ENCODE results near the gene KLHL29. TPM values are rescaled to one million over a fixed set of nuclear protein-coding genes. Genes with fewer than 3 reads are reported as not detected.

KLHL29 gene
- total and polyA plus RNA-seq, 2 donors (not counting 3 experiments of a cell fraction or from before 2014, with no cell fraction given): 4.6 to 12.7 TPM

DNA sequence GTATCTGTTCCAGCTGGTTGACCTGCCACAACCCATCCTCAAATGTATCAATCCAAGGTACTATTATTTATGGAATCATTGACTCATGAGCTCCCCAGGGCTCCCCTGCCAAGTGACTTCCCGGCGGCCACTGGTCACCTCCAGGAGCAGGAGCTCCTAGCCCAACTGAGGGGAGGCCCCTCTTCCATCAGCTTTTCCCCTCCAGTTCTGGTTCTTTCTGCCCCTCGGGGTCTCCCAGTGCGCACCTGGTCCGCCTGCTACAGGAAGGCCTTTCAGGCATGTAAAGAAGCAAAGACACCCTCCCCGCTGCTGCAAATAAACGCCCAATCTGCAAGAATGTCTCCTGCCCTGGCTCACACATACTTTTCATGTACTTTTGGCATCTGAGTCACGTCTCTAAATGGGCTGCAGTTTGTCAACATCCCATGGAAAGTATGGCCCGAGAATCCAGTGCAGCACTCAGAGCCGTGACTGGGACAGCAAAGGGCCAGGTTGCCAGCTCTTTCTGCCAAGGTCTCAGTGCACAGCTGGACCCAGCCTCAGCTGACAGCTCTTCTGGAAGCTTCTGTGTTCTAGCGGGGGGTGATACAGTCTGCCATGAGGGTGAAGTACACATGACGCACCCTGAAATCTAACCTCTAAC is 41.4 kb downstream of the KLHL29 start:
- dilution Hi-C loops (cut with MboI; ENCODE audit: extremely low pct_ligation_motif_present, low sequenced_read_pairs): no loop called here
- Histone ChIP-seq H3K9me3 (replicated peaks; ENCODE audit: control insufficient read depth, insufficient read depth, low read length) (no peaks in the 10 kb centered on the region), H2AFZ (ENCODE audit: low read depth, low read length) (no peak overlapping the region), H3K36me3 (ENCODE audit: control insufficient read depth in 2 of 2, extremely low read depth in 1 of 2, insufficient read depth in 2 of 2, low read length in 2 of 2) (no peaks in the 10 kb centered on the region), H3K4me3 (replicated peaks in 1 of 3; ENCODE audit: insufficient read depth in 1 of 3, low read depth in 1 of 3, low read length in 3 of 3) (no peak overlapping the region), H3K79me2 (ENCODE audit: control insufficient read depth, insufficient read depth, low read length) (no peaks in the 10 kb centered on the region), H3K9me1 (replicated peaks; ENCODE audit: control insufficient read depth, extremely low read depth, insufficient read depth, low read length) (no peaks in the 10 kb centered on the region), H3K27me3 (ENCODE audit: control insufficient read depth in 2 of 2, insufficient read depth in 2 of 2, low read length in 2 of 2) (no peaks in the 10 kb centered on the region), H3K4me1 (ENCODE audit: control insufficient read depth, extremely low read depth, insufficient read depth, low read length) (no peaks in the 10 kb centered on the region), H3K9ac (replicated peaks; ENCODE audit: extremely low read depth, insufficient read depth, low read length) (no peak overlapping the region), H3K27ac (ENCODE audit: insufficient read depth, low read depth, low read length) (no peak overlapping the region), H4K20me1 (replicated peaks; ENCODE audit: control insufficient read depth, extremely low read depth, insufficient read depth, low read length) (no peaks in the 10 kb centered on the region), H3K4me2 (ENCODE audit: insufficient read depth, low read length) (no peak overlapping the region)
- CTCF ChIA-PET: interaction anchor here (1.0 to 1.7 kb wide), 2 partner anchors 9 to 22 kb away, joined by 3 to 4 read pairs; no protein-coding TSS in a partner anchor
- TF ChIP-seq, protein P1, sequence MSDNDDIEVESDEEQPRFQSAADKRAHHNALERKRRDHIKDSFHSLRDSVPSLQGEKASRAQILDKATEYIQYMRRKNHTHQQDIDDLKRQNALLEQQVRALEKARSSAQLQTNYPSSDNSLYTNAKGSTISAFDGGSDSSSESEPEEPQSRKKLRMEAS (IDR thresholded peaks at IDR 0.05; ENCODE audit: insufficient read depth, insufficient read length): no peak
- no peak for TF ChIP-seq EZH2 (IDR thresholded peaks at IDR 0.05; ENCODE audit: borderline replicate concordance, low read depth, low read length, severe bottlenecking)
- no peak for TF ChIP-seq POLR2A (IDR thresholded peaks at IDR 0.05; ENCODE audit: low read depth, low read length)
- TF ChIP-seq JUN (IDR thresholded peaks at IDR 0.05; ENCODE audit: borderline replicate concordance, insufficient read depth, insufficient read length, low read depth): no peak
- TF ChIP-seq MYC (IDR thresholded peaks at IDR 0.05; ENCODE audit: low read depth, low read length): no peak
- TF ChIP-seq POLR2AphosphoS5 (IDR thresholded peaks at IDR 0.05; ENCODE audit: insufficient read depth, low read depth, low read length): no peak
- no peak for TF ChIP-seq GATA2 (IDR thresholded peaks at IDR 0.05; ENCODE audit: insufficient read depth, insufficient read length, low read depth, low read length)
- TF ChIP-seq, protein P2, sequence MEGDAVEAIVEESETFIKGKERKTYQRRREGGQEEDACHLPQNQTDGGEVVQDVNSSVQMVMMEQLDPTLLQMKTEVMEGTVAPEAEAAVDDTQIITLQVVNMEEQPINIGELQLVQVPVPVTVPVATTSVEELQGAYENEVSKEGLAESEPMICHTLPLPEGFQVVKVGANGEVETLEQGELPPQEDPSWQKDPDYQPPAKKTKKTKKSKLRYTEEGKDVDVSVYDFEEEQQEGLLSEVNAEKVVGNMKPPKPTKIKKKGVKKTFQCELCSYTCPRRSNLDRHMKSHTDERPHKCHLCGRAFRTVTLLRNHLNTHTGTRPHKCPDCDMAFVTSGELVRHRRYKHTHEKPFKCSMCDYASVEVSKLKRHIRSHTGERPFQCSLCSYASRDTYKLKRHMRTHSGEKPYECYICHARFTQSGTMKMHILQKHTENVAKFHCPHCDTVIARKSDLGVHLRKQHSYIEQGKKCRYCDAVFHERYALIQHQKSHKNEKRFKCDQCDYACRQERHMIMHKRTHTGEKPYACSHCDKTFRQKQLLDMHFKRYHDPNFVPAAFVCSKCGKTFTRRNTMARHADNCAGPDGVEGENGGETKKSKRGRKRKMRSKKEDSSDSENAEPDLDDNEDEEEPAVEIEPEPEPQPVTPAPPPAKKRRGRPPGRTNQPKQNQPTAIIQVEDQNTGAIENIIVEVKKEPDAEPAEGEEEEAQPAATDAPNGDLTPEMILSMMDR (IDR thresholded peaks at IDR 0.05; ENCODE audit: extremely low read depth in 1 of 2, insufficient read depth in 1 of 2, low read depth in 1 of 2, low read length in 2 of 2): no peak
- no peak for FAIRE-seq
- intact Hi-C loops (cut with micrococcal nuclease): no loop called here
- DNase-seq (ENCODE audit: low read depth, low spot score): no peak
- POLR2A ChIA-PET: no interaction called here
- BruUV-seq (replicated peaks): no TSS peak

Data from endothelial cell of umbilical vein (primary cell).